HG03039 (cell line): ENCODE measurements around the gene RBMS3.
"Not testable (repeated sequence)": the region's sequence is repeated elsewhere in the genome, so short reads cannot be mapped to it uniquely, and the experiment has no call there.

Experiments used
- ATAC-seq: cut with Tn5 transposase; IDR thresholded peaks from one replicate; pipeline ENCODE4 v1.9.1; 2021; ENCODE audit warnings: mild to moderate bottlenecking, moderate library complexity; ENCODE audit not compliant: unreplicated experiment

The RBMS3 gene

DNA sequence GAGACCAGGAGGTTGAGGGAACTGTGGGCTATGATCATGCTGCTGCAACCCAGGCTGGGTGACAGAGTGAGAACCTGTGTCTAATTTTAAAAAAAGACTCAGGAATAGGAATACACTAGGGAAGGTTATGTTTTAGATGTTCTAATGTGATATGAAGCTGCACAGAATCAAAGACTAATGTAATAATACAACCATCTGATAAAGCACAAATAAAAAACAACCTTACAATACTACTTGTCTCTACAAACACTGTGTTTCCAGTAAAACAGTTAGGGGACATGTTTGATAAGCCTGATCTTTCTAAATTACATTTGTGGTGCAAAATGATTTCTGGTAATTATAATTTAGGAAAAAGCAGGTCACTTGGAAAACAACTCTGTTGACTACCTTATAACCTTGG, 56.7 kb downstream of the RBMS3 start:
- ATAC-seq, result no peak

DNA sequence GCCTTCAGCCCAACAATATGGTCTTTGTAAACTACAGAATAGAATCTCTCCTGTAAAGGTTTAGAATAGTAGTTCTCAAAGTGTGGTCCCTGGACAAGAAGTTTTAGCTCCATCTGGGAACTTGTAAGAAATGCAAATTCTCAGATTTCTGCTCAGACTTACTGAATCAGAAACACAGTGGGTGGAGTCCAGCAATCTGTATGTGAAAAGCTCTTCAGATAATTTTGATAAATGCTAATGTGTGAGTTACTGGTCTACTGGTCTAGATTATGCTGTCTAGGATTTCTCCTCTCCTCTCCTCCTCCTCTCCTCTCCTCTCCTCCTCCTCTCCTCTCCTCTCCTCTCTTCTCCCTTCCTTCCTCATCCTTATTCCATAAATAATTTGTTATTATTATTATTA, 57.5 kb downstream of the RBMS3 start:
- no peak for ATAC-seq

DNA sequence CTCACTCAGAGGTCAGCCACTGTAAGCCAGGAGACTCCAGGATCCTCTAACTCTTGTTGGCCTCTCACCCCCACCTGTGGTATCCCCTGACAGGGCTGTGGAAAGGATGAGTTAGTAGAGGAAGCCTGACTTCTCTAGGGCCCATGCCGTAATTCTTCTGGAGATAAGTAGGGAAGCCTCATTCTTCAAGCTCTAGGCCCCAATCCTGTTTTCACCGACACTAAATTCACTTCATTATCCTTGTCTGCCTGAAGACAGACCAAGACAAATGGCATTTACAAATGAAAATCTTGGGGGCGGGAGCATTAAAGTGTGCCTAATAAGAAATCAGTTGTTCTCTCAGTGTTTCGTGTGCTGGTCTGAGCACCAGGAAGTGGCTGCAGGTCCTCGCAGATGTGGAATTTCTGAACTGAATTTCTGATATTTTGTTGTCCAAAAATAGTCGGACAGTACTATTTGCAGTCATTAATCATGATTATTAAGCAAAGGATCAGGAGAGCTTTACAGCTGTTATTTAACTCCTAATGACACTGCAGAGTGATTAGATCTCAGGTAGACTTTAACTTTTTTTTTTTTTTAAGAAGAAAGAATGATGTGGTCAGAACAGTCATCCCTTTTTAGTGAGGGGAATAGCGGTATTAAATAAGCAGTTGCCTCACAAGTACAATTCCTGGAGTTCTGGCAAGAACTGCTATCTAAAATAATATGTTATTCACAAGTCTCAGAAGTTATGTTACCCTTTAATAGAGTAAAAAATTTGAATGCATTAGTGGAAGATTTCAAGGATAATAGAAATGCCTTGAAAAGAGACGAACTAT, 58.4 kb downstream of the RBMS3 start:
- ATAC-seq, result no peak

DNA sequence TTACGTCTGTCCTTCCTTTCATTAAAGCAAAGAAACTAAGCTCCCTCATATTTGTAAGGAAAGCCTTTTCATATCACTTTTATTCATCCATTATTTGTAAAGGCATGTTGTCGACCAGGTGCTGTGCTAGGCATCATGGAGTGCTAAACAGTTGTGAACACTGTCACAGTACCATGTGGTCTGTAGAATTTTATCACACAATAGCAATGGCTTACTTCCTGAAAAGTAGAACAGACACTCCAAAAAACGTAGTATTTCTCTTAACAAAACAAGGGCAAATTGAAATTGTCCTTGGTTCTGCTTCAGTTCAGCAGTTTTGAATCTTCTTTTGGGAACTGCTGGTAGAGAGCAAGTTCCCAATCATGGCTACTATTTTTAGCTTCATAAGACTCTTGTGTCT, 63.3 kb downstream of the RBMS3 start:
- no peak for ATAC-seq

DNA sequence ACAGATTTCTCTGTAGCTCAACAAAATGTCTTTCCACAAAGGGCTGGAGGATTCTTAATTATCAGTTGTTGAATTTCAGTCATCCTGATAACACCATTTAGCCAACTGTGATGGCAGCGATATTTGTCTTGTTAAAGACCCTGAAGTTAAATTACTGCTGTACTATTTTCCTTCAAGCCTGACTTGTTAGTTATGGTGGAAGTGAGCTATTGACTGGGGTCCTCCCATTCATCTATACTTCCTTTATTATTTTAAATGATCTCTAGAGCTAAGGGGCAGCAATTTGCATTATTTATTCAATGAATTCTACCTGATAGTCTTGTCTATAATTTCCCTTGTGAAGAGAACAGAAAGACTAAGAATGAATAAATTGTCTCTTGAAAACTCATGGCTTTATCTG, 64.1 kb downstream of the RBMS3 start:
- no peak for ATAC-seq

DNA sequence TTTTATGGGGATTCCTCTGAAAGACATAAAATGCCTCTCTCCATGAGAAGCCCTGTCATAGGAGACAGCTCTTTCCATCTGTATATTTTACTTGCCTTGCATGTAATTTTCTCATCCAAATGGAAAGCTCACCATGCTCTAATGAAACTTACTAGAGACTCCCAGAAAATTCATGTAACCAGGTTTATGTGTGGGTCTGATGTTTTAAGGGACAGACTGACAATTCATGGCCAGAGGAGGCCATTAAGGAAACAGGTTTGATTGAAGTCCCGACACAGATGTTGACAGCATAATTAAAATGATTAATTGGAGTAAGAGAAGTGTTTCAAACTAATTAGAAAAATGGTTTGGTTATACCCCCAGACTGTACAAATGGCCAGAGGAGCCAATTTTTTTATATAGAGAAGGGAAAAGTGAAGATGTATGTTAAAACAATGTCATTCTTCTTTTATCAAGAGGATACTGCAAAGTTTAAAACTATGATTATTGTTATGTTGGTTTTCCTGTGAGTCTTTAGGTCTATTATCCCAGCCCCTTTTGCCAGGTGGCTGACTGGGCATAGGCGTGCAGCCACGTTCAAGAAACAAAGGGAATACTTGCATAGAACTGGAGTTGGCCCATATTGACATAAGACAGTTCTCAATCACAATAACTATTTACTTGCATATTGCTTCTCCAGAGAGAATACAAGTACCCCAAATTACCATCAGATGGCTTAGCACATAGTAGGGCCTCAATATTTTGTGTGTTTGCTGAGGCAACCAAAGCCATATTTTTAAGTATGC, 64.8 kb downstream of the RBMS3 start:
- ATAC-seq, result no peak

DNA sequence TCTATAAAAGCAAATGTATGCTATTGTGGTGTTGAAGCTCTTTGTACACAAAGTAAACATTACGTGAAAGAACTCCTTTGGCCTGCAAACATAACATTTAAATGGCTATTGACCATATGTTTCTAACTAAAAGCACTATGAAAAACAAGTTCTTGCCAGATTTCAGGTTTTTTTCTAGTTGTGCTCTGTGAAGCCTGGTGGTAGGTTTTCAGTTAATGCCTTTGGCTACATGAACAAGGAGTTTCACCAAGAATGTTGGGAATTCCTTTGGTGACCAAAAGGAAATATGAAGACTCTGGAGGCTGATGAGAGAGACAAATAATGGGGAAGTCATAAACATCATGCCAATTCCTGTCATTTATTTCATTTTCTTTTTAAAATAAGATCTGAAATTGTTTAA, 66.0 kb downstream of the RBMS3 start:
- ATAC-seq, result no peak

DNA sequence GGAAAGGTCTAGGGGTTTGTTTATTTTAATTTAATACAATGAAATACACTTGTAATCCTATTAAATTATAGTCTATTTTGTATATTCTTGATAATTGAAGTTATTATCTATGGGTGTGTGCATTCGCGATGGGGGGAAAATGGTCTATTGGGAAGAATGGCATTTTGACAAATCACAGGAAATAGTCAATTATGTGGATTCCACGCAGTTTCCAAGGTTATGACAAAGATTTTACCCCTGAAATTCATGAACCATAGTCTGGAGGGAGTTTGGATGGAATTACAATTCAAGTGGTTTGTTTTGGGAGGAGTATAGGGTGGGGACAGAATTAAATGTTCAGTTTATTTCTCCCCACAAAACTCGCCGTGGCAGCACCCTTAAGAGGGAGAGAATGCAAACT, 66.5 kb downstream of the RBMS3 start:
- ATAC-seq, result no peak

DNA sequence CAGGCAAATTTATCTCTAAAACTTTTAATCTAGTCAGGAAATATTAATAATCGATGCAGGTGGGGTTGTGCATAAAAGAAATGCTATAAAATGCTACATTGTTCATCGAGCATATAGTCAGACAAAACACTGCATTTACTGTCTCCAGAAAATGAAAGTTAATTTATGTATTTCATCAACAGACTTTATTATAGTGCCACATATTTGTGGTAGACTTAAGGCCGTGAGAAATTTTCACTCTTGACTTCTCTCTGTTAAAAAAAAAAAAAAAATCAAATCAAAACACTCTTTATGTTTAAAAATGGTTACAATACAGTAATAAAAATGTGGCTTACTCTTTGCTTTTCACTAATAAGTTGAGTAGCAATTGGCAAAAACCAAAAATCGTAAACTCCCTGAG, 67.4 kb downstream of the RBMS3 start:
- no peak for ATAC-seq

DNA sequence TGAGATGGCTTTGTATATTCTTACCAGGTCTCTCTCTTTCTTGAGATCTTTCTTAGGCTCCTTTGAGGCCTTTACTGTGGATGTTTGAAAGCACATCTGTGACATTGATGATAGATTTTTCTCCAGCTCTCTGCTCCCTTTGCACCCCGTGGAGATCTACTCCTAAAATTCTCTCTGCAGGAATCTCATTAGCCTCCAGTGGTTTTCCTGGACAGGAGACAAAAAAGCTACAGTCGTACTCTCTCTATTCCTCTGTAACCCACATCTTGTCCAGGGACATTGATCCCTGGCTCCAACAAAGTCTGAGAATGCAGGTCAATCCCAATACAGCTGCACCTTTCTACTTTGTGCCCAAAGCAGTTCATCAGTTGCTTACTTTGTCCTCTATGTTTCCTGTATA, 68.2 kb downstream of the RBMS3 start:
- no peak for ATAC-seq

DNA sequence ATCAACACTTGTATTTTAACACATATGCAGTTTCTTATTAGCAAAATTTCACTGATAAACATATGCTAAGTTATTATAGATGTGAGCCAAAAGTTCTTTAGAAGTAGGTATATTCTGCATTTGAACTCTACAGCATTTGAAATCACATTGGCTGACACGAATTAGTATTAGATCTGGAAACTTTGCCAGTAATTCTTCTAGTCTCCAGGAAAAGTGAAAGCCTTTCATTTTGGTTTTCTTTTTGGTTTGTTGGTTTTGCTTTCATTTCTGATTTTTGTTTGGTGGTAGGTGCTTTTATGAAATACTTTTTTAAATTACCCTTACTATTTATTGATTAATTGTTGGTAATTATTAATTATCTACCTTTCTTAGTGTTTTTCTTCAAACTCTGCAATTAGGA, 72.9 kb downstream of the RBMS3 start:
- ATAC-seq, result no peak

DNA sequence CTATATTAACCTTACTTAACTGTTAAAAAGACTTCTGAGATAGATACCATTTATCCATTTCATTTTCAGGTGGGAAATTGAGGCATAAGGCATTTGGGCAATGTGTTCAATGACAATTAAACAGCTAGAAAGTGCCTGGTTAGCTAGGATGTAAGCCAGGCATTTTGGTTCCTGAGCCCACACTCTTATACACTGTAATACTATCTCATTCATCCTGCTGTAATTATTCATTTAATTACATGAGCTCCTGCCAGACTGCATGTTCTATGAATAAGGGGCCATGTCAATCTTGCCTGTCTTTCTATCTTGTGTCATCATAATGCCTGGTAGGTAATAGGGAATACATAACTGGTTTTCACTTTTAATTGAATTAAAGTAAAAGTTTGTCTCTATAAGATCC, 74.0 kb downstream of the RBMS3 start:
- no peak for ATAC-seq

DNA sequence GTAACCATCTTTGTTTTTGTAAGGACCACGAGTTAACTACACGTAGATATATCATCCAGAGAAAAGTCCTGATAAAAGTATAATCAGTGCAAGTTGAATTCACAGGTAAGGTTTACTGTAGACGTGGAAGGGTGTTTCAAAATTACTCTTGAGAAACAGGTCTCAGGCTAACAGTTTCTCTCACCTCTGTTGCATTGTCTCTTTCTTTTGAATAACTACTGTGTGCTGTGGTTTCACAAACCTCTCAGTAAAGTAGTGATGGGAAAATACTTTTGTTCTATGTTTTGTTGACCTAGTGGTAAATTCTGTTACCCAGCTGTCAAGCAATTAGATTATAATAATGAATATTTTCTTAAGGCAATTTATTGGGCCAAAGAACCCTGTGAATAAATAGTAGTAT, 75.2 kb downstream of the RBMS3 start:
- ATAC-seq, result no peak

DNA sequence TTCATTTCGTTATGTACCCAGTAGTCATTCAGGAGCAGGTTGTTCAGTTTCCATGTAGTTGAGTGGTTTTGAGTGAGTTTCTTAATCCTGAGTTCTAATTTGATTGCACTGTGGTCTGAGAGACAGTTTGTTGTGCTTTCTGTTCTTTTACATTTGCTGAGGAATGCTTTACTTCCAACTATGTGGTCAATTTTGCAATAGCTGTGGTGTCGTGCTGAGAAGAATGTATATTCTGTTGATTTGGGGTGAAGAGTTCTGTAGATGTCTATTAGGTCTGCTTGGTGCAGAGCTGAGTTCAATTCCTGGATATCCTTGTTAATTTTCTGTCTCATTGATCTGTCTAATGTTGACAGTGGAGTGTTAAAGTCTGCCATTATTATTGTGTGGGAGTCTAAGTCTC, 79.4 kb downstream of the RBMS3 start:
- not testable (repeated sequence) for ATAC-seq

DNA sequence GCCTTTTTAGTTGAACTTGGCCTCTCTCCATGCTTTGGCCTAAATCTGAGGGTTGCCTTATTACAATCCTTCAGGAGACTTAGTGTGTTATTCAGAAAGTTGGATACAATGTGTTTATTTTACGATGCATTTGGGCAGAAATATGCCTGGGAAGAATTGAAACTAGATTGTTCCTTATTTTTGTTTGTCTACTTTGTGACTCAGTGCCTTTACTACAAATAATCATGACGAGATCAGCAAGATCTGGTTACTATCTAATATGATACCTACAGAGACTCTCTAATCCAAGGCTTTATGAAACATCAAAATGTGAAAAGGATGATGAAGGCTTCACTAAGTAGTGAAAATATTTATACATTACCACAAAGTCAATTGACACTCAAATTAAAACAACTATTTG, 82.2 kb downstream of the RBMS3 start:
- no peak for ATAC-seq

DNA sequence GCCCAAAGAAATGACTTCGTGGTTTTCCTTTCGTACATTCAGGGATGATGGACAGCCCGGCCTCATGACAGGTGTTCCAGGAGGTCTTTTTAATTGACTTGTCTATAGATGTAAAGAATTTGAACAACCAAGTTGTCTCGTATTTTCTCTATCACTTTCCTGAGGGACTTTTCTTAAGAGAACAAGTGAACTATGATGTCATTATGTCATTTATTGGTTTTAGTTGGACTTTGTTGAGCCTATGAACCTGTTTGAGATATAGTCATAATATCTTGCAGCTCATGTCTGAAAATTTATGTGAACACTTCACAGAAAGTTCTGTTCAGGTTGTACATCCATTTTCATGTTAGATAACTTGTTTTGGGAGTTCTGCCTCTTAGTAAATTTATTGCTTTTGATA, 89.2 kb downstream of the RBMS3 start:
- no peak for ATAC-seq

DNA sequence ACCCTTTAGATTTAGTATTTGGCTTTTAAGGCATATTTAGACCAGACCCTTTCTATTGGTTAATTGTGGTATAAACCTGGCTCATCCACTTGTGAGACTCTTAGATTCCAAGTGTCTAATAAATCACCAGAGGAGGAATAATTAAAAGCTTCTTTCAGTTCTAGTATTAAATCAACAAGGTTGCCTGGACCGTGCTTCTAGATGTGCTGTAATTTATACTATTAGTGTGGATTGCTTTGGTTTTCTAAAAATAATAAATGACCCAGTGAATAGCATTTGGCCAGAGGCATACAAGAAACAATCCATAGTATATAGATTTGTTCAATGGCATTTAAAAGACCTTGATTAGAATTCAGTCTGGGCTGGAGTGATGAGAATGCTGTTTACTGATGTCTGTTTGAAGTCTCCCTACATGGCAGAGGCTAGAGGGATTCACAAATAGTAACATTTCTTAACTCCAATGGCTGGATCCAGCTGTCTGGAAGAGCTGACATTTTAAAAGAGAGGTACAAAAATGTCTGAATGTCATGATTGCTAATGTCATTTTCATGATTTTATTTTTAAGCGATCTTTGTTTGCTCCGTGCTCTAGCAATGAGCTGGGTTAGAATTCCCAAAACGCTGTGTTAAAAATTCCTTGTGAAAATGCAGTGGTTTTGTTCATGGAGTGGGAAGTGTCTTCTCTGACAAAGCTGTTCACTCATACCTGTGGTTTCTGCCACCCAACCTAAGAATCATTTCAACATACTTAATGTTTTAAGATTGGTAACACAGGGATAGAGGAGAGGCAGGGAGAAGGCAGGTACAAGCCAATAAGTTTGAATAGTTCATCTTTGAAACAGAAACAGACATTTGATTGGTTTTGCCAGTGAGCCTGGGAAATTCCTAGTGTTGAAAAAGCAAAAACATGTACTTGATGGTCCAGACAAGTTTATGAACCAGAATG, 89.9 kb downstream of the RBMS3 start:
- ATAC-seq, result no peak

DNA sequence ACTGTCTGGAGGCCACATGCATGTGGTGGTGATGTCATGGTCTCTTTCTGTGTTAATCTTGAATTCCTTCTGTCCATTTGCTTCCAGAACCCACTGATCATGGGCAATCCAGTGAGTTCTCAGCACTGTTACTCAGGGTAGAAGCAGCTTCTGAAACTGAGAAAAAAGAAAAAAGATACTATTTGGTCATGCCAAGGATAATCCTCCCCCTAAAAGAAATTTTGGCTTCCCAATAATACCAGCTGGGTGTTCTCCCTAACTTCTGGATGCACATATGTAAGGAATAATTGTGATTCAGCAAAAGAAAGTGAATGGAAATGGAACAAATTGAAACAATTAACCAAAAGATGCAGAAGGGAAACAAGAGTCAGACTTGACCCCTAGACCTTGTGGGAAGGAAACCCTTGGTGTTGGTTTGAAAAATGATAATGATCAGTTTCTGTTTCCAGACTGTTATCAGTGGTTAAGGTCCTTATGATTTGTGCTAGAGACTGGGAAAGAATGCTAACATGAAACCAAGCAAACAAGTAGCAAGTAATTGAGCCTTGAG, 92.3 kb downstream of the RBMS3 start:
- ATAC-seq, result no peak

DNA sequence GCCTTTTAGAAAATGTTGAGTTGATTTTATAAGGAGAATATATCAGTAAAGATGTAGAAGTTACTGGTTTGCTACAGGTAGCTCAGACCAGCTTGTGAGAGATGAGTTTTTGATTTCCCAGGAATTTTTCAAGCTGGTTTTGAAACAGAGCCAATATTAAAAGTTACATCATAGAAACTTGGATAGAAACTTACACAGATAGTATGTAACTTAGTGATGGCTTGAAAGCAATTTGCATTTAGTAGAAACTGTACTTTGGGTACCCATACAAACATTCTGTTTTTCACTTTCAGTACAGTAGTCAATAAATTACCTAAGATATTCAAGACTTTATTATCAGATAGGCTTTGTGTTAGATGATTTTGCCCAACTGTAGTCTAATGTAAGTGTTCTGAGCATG, 93.4 kb downstream of the RBMS3 start:
- no peak for ATAC-seq

DNA sequence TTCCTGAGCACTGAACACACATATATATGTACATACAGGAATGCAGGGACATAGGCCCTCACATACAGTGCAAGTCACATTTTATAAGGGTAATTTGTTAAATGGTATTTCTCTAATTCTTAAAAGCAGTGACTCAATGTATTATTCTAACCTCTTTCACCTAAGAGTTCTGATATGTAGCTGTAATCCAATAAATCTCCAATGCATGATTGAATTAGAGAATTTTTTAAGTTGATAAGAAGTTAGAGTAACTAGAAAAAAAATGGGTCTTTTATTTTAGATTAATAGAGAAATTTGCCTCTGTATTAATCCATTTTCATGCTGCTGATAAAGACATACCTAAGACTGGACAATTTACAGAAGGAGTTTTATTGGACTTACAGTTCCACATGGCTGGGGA, 98.2 kb downstream of the RBMS3 start:
- no peak for ATAC-seq

DNA sequence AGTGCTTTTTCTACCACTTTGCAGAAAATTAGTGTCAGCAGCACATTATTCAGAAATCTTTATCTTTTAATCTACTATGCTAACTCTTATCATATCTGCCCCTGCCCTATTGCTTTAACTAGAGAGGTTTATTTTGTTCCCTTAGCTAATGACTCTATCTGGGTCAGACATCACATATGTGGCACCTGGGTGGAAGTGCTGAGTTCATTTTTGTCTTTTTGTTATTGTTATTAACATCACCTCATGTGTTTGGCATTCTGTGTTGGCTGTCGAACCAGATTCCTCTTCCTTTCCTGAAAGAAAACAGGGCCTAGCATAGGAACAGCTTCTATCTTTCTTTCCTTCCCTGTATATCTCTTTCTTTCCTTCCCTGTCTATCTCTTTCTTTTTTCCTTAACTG, 100.7 kb downstream of the RBMS3 start:
- no peak for ATAC-seq
